HL-60/S4 treated with retinoic acid at 250 ng/mL for 4 days and 3 days (cell line): ENCODE data around the gene IQSEC1.

Experiments used
- in situ Hi-C: fragments of 300-500 bp; cut with MboI; formaldehyde crosslinking; loops from 2 replicates; pipeline ENCODE4 v1.7.0; 2022; ENCODE audit warnings: low sequenced_read_pairs

The IQSEC1 gene

DNA sequence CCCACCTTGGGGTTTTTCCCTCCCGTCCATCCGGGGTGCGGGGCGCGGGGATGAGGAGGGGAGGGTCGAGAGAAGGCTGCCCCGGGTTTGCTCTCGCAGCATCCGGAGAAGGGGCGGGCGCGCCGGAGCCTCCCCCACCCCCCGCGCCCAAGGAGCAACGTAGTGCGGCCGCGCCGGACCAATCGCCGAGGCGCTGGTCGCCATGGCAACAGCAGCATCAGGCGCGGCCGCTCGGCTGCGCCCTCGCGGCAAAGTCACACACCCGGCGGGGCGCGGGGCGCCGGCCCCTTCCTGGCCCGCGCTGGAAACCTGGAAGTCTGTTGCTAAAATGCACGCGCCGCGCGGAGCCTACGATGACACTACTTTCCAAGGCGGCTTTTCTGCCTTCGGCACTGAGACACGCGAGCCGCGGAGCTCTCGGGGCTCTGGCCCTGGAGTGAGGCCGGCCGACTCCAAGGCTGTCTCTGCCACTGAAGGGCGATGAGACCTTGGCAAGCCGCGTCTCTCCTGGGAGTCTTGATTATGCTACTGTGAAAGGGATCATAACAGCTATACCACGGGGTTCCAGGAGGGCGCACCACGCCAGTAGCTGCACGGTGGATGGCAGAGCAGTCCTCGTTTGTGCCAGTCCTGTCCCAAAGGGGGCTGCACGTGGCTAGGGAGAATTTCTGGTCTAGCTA lies at the start of gene IQSEC1:
TSS of gene IQSEC1 (minus strand) at position 104 of the 680 bp plus-strand sequence. CDS start 415 bp downstream, outside the sequence.
- in situ Hi-C loops: no loop called here

DNA sequence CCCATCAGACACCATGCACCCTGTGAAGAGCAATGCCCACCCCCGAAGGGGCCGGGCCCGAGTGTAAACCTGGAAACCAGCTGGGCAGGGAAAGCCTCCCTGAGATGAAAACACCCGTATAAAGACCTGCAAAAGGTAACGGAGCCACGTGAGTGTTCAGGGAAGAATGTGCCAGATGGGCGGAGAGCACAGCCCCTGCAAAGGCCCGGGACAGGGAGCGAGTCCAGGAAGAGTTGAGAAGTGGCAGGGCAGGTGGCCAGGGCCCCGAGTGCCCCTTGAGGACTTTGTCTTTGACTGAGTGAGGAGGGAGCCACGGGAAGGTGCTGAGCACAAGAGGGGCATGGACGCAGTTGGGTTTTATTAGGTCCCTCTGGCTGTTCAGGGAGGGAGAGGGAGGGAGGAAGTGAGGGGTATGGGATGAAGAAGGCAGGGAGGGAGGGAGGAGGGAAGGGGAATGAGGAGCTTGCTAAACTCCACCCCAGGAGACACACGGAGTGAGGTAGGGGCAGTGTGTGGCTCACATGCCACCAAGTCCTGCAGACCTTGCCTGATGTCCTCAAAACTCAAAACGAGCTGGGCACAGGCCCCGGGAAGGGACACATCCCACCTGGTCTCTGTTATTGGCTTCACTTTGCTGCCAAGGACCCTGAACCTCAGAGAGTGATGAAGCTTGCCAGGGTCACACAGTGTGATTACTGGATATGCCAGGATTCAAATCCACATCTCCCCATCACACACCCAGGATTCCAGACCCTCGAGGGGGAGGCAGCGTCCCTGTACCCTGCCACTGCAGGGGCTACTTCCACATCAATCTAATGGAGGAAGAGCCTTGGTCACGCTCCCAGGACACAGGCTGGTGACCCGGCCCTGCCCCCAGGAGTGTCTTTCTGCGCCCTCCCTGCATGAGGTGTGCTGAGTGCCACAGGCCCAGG lies 49.1 kb upstream of the IQSEC1 start:
- in situ Hi-C loops: no loop called here

DNA sequence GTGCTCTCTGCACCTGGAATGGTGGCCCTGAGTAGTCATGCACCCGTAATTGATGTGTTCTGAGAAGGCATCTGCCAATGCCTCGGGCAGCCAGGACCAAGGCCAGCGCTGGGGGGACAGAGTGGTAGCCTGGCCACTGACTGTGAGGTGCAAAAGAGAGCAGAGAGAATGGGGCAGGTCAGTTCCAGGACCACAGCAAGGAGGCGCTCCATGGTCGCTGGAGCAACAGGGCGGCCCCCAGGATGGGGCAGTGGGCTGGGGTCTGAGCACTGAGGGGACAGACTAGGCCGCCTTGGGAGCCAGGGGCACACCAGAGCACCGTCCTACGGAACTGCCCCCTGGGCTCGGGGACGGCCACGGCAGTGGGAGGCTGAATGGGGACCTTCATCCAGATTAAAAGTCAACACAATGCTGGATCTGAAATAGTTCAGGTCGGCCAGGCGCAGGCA lies 48.3 kb upstream of the IQSEC1 start:
- in situ Hi-C loops: no loop called here

DNA sequence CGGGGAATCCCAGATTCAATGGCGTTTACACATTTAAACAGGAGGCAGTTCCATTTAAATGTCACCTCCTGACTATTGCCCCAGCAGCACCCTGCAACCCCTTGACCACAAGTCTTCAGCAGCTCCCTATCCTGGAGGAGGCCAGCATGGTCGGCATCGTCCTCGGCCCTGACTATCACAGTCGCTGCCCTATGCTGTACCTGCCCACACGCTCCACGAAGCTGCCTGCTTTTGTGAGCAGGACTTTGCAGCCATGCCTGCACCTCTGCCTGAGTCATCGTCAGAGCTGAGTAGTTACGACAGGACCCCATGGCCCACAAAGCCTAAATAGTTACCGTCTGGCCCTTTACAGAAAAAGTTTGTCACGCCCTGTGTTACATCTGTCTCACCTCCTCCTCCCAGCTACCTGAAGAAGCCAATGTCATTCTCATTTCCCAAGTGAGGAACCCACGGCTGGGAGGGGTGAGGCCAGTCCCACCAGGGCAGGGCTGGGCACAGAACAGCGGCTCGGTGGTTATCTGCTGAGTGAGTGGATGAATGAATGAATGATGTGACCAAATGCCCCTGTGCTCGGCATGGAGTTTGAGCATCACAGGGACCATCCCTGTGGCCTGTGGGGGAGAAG lies 47.8 kb upstream of the IQSEC1 start:
- in situ Hi-C loops: no loop called here

DNA sequence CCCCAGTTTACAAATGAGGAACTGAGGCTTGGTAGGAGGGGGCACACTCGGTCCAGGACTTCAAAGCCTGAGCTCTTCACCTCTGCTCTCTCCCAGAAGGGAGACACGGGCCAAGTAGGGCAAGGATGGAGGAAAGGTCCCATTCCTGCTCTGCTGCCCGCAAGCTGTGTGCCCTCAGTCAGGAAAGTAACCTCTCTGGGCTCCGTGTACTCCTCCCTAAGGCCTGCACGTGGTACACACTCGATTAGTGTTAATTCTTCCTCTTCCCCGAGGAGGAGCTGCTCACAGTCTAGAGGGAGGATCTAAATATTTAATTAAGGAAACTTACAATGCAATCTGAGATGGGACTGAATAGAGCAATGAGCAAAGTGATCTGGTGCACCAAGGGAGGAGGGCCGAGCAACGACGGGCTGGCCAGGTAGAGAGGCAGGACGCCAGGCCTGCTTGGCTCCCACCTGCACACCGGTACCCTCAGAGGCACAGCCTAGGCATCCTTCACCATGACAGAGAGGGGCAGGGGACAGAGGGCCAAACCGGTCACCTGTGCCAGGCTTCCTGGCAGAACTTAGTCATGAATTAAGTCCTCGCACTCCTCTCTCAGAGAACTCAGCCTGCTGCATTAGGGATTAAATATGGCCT lies 47.2 kb upstream of the IQSEC1 start:
- in situ Hi-C loops: no loop called here

DNA sequence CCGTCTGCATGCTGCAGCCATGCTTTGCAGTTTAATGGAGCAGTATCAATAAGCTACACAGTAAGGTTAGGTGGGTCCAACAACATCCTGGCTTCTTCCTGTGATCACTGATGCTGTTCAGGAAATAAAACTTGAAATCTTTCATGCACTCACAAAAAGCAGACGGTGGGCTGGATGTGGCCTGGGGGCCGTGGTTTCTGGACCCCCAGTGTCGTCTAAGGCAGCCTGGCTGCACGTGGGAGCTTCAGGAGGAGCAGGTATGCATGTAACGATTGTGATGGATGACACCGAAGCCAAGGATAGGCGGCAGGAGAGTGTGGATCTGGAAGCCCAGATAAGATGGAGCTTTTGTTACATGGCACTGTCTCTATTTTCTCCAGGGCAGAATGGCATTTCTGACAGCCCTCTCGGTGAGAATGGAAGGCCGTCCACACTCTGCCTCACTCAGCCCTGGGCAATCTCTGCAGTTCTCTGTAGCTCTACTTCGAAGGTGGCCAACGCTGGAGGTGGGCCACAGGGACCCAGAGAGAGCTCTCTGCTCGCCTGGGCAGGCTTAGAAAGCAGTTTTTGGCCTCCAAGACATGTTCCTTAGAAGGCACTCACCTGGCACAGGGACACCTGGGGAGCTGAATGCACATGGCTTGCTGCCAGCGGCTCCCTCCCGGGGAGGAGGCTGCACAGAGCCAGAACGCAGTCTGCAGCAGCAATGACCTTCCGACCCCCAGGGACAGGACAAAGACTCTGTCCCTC lies 46.4 kb upstream of the IQSEC1 start:
- in situ Hi-C loops: no loop called here

DNA sequence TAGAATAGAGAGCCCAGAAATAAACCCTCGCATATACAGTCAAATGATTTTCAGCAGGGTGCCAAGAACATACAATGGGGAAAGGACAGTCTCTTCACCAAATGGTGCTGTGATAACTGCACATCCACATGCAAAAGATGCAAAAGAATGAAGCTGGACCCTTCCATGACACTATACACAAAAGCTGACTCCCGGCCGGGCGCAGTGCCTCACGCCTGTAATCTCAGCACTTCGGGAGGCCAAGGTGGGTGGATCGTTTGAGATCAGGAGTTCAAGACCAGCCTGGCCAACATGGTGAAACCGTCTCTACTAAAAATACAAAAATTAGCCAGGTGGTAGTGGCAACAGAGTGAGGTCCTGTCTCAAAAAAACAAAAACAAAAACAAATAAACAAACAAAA lies 43.2 kb upstream of the IQSEC1 start:
- in situ Hi-C loops: no loop called here

DNA sequence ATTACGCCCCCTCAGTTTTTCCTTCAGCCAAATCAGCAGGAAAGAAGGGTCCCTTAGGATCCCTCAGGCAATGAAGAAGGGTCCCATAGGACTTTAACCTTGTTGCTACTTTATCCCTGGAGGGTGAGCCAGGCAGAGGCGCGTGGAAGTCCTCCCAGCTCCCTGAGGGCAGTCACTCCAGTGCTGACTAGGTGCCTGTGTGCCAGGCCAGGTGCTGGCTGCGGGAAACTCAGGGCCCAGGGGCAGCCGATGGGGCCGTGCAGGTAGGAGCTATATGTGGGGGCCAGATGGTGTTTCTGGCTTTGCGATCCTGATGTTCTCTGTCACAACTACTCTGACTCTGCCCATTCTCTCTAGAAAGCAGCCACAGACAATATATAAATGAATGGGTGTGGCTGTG lies 42.8 kb upstream of the IQSEC1 start:
- in situ Hi-C loops: no loop called here

DNA sequence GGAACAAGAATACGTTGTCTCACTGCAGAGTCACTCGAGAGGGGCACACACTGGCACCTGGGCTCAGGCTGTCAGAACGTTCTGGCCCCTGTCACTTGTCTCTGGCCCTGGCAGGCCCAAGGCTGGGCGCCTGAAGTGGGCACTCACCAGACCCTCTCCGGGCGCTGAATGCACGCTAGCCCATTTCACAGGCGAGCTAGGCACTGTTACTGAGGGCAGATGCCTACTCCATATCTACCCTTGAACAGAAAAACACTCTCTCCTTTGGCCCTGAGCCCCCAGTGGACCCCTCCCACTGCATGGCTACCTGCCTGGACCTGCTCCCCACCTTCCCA lies 42.3 kb upstream of the IQSEC1 start:
- in situ Hi-C loops: no loop called here

DNA sequence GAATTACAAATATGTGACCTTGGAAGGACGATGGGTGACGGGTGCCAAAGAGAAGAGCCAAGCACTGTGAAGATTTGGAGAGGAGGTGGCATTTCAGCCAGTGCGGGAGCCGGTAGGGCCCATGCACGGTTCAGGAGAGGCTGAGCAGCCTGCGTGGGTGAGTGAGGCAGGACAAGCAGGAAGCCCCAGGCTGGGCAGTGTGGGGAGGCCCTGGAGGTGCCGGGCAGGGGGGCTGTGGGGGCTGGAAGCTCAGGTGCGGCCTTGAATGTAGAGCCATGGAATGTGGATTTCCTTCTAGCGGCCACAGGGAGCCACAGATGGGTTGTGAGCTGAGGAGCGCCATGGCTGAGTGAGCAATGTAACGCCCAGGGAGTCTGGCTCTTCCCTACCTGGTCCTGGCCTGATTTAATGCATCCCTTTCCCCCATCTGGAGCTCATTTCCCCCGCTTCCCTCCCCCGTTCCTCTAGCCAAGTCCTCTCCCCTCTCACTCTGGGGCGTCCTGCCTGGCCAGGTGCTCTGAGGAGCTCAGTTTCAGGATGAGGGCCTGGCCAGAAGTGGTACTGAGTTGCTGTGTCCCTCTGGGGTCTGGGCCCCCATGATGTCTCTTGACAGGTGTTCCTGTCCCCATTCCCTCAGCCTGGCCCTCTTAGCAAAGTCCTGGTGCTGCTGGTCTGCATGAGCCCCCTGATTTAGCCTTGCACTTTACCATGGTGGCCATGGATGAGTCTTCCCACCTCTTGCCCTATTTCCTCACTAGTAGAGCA lies 41.8 kb upstream of the IQSEC1 start:
- in situ Hi-C loops: no loop called here

DNA sequence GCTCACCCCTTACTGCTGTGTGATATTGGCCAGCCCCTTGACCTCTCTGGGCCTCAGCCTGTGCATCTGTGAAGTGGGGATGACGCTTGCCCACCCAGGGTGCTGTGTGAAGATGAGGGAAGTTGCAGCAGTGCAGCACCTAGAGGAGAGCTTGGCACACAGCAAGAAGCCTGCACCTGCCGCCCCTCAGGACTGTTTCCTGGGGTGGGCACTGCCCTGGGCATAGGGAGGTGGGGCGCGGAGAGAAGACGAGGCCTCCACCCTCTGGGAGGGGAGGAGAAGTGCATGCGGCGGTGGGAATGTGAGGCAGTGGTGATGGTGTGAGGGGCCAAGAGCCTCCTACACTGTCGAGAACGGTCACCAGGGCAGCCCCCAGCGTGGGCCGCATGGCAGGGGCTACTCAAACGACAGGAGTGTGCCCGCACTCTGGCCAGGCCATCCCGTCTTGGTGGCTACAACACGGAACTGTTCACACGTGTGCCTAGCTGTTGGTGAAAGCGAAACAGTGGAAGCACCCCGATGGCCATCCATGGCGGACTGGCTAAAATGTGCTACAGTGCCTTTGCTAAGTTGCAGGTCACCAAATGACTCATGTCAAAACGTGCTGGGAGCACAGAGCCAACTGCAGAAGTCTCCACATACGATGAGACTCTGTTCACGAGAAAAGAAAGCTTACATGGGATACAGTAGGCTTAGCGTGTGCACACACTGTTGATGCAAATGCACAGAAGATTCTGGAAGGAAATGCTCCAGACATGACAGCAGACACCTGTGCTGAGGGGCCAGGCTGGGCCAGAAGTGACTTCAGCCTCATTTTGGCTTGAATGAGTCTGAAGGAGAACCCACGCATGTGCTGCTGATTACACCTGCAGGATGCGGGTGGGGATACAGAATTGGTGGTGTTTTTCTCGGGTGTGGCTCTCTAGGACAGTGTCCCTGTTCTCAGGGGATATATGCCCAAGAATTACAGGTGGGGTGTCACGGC lies 40.4 kb upstream of the IQSEC1 start:
- in situ Hi-C loops: no loop called here

DNA sequence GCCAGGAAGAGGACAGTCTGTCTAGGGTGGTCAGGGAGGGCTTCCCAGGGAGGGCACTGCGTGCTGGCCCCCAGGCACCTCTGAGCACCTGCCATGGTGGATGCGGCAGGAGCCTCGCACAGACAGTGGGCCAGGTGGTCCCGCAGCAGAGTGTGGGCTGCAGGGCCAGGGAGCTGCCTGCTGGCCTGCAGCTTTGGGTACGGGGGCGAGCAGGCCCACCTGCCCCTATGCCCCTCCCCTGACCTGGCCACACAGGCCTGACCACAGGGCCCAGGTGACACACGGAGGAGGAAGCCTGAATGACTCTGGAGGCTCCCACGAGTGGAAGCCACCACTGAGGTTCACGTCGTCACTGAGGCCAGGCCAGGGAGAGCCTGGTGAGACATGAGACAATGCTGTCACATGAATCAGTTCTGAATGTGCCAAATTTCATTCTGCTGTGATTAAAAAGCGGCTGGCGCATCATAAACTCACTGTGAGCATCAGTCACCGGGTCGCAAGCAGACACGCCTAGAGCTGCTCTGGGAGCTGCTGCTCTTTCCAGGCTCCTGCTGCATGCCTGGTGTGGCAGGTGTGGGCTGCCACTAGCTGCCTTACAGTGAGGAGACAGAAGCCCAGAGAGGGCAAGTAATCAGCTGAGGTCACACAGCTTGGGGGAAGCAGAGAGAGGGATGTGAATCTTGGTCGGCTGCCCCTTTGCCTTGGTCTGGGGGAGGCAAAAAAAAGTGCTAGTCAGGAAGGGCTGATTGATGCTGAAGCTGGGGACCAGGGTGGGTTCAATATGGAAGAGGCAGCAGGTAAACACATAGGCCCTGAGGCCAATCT lies 39.5 kb upstream of the IQSEC1 start:
- in situ Hi-C loops: no loop called here

DNA sequence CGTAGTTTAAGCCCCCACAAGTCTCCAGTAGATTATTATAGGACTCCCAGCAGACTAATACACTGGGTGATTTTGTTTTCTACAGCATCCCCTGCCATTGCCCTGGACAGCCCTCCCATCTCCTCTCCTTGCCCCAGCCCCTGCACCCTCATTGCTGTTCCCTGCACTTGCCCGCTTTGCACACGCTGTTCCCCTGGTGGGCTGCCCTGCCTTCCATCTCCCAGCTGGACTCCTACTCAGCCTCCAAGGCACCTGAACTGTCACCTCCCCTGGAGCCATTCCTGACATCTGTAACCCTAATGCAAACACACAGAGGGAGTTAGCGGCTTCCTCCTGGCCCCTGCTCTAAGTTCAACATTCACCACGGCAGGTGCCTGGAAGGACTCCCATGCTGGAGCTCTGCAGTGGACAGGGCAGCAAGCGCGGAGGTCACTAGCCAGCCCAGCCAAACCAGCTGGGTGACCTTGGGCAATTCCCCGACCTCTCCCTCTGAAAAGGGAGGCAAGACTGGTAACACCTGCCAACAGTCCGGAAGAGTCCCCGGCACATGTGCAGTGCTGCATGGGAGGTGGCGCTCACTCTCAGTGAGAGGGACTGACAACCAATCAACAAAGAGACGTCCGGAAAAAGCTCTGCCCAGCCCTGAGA lies 38.8 kb upstream of the IQSEC1 start:
- in situ Hi-C loops: no loop called here

DNA sequence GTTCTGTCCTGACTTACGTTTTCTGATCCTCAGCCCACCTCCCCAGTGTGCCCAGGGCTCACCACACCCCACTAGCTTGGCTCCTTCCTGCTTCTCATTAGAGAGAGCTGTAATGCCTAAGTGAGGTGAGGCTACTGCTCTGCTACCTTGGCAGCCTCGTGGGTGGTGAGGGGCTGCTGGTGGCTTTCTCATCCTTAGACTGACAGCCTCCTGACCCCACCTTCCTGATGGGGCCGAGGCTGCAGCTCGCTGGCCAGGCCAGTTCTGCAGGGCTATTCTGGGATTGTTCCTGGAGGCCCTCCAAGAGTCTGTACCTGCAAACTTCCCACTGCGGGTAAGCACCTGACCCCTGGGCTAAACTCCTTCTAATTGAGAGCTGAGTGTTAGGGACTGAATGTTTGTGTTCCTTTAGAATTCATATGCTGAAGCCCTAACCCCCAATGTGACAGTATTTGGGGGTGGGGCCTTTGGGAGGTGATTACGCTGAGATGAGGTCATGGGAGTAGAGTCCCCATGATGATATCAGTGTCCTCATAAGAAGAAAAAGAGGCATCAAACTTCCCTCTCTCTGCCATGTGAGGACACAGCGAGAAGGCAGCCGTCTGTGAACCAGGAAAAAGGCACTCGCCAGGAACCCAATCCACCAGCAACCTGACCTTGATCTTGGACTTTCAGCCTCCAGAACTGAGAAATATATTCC lies 38.1 kb upstream of the IQSEC1 start:
- in situ Hi-C loops: no loop called here

DNA sequence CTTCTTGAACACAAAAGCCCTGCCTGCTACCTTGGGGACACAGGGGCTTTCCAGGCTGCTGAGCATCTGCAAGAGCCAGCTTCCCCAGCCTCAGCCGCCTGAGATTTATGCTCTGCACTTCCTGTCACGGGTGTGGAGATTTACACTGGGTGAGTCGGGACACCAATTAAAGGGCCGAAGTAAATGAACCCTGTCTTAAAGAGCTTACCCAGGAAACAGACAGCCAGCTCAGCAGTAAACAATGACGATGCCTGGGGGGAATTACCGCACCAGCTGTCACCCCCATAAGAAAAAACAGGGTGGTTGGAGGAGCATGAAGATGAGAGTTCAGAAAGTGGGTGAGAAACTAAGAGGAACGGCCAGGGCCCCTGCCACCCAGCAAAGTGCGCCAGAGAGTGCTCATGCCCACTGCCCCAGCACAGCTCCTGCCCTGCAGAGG lies 37.5 kb upstream of the IQSEC1 start:
- in situ Hi-C loops: no loop called here

DNA sequence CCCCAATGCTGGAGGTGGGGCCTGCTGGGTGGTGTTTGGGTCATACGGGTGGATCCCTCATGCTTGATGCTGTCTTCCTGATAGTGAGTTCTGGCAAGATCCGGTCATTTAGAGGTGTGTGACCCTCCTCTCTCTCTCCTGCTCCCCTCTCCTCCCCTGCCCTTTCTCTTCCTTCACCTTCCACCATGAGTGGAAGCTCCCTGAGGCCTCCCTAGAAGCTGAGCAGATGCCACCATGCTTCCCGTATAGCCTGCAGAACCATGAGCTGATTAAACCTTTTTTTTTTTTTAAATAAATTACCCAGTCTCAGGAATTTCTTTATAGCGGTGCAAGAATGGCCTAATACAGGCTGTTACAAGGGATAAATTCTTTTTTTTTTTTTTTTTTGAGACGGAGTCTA lies 36.3 kb upstream of the IQSEC1 start:
- in situ Hi-C loops: no loop called here

DNA sequence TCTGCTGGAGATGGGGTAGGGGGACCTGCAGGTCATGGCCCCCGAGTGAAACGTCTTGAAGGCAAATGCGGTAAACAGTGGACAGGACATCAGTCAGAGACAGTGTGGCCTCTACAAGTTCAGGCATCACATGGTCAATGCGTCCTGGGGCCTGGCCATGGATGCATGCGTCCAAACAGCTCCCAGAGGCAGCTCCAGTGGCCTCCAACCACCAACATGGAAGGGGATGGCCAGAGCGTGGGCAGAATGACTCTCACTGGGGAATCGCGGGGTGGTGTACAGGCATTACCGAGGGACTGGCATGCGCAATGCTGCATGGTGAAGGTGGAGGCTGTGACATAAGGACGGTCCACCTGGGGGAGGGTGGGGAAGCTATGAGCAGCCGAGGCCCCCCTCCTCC lies 35.6 kb upstream of the IQSEC1 start:
- in situ Hi-C loops: no loop called here
